Renal cortex interstitium (tissue), 11 donors: Measurements from ENCODE around the gene P2RY2. TPM values are rescaled to one million over a fixed set of nuclear protein-coding genes. Genes with fewer than 3 reads are reported as not detected.
"Not testable (repeated sequence)": the region's sequence is repeated elsewhere in the genome, so short reads cannot be mapped to it uniquely, and the experiment has no call there.

ENCODE experiments used
- DNase-seq, 11 donors: peaks; one replicate each; pipeline ENCODE4 v3.0.0-alpha.2; 2013; ENCODE audit warnings: low read depth in 9 of 11, low spot score in 4 of 11; ENCODE audit errors: extremely low read depth in 1 of 11
- polyA plus RNA-seq, 3 donors: library from polyadenylated mRNA; unstranded; fragments of 120-200 nt; gene quantifications; one replicate each; pipeline ENCODE4 v1.2.1, GENCODE V29; 2013; ENCODE audit not compliant: insufficient read length in 3 of 3

P2RY2 gene
- polyA plus RNA-seq, 3 donors: 0.50 to 1.1 (median 0.55) TPM

- no peak for DNase-seq
Measured at GRCh38 chr11:73221451-73221850, 3.4 kb downstream of the P2RY2 start.

DNA sequence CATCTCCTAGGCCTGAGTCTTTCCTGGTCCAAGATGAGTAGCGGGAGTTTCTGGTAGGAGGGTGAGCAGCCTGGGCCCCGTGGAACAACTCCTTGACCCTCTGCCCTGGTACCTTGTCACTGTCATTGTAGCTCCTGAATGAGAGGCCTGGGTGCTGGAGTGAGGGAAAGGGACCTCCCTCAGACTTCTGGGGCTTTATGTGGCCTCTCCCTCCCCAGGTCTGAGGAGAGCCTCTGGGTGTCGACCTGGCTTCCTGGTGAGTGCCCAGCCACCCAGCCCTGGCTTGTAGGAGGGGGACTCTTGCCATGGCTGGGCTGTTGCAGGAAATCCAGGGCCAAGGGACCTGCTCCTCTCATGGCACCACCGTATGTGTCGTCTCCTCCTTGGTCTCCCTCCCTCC, 3.9 kb downstream of the P2RY2 start:
- DNase-seq: no peak

- DNase-seq: no peak
Measured at GRCh38 chr11:73223998-73224730, 6.1 kb downstream of the P2RY2 start.

- no peak for DNase-seq
Measured at GRCh38 chr11:73225001-73225686, 7.1 kb downstream of the P2RY2 start.

DNA sequence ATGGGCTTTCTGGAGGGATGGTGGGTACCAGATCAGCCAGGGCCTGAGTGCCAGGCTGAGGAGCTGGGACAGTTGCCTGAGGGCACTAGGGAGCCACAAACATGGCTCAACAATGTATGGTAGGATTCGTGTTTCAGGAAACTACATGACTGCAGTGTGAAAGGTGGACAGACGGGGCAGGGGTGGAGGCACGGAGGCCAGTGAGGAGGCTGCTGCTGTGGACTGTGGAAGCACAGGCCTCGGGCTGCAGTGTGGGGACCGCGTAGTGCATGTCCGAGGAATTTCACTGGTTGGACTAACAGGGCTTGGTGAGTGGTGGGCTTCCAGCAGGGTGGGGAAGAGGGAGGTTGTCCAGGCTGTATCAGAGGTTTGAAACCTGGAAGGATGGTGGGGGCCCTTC, 7.8 kb downstream of the P2RY2 start:
- DNase-seq: no peak

- no peak for DNase-seq
Measured at GRCh38 chr11:73226297-73227006, 8.4 kb downstream of the P2RY2 start.

DNA sequence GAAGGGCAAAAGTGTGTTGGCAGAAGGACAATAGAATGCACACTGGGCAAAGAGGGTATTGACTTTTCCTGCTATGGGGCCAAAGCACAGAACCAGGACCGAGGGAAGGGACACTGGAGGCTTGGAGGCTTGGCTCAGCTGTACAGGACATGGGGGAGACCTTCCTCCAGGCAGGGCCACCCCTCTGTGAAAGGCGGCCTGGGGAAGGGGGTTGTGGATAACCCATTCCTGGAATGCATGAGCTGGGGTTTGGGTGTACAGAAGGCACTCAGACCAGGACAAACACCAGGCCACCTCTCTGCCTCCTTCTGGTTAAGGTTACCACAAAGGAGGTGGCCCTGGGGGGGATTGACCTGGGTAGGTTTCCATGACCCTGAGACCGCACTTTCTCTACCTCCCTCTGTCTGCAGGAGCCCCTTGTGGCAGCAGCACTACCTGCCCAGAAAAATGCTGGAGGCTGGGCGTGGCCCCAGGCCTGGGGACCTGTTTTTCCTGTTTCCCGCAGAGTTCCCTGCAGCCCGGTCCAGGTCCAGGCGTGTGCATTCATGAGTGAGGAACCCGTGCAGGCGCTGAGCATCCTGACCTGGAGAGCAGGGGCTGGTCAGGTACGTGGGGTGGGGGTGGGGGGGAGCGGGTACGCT, 9.6 kb downstream of the P2RY2 start:
- peak in 7 of 11 donors; percentile 36 to 65 (median 49) for DNase-seq

GRCh38 chr11:73228268-73229134, 10.4 kb downstream of the P2RY2 start:
- DNase-seq: no peak

GRCh38 chr11:73229321-73229895, 11.3 kb downstream of the P2RY2 start:
- DNase-seq: no peak

GRCh38 chr11:73229896-73230875, 12.1 kb downstream of the P2RY2 start:
- DNase-seq: no peak

DNA sequence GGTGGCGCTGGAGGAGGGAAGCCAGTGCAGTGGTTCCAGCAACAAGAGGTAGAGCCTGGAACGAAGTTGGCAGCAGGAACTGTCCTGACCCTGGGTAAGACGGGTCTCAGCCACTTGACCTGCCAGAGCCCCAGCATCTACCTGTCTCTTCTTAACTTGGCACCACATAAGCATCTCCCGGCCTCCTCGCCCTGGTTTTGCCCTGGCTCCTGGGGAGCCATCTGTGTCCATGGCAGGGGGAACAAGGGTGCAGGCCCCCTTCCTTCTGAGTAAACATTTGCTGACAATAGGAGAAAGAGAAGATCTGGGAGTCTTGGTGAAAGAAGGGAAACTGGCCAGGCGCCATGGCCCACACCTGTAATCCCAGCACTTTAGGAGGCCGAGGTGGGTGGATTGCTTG, 12.8 kb downstream of the P2RY2 start:
- DNase-seq: no peak

GRCh38 chr11:73232487-73232886, 14.4 kb downstream of the P2RY2 start:
- not testable (repeated sequence) for DNase-seq

DNA sequence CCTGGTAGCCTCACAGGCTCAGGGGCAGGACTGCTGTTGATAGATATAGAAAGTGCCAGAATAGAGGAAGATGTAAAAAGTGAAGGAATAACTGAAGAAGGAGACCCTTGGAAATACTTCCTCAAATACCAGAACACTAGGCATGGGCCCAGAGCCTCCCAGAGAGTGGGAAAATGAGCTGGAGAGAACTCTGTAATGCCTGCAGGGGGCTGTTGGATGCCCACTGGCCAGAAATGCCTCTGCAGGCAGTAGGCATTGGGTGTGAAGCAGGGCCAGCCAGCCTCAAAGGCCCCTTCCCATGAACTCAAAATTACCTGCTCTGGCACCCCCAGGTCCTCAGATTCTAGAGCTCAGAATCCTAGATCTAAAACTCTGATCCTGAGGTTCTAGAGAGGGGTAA, 15.1 kb downstream of the P2RY2 start:
- no peak for DNase-seq

DNA sequence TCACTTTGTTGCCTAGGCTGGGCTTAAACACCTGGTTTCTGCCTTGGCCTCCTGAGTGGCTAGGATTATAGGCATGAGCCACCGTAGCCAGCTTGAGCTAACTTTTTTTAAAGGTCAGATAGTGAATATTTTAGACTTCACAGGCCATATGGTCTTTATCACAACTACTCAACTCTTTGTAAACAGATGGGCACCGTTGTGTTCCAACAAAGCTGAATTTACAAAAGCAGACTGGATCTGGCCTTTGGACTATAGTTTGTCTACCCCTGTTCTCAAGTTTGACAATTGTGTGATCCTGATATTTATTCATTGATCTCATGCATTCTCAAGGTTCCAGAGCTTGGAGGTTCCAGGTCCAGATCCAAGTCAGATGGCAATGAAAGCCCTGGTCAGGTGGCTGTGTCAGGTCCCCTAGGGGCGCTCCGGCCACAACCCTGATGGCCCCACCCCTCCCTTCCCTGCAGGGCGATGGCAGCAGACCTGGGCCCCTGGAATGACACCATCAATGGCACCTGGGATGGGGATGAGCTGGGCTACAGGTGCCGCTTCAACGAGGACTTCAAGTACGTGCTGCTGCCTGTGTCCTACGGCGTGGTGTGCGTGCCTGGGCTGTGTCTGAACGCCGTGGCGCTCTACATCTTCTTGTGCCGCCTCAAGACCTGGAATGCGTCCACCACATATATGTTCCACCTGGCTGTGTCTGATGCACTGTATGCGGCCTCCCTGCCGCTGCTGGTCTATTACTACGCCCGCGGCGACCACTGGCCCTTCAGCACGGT, 15.8 kb downstream of the P2RY2 start:
- DNase-seq: no peak

DNA sequence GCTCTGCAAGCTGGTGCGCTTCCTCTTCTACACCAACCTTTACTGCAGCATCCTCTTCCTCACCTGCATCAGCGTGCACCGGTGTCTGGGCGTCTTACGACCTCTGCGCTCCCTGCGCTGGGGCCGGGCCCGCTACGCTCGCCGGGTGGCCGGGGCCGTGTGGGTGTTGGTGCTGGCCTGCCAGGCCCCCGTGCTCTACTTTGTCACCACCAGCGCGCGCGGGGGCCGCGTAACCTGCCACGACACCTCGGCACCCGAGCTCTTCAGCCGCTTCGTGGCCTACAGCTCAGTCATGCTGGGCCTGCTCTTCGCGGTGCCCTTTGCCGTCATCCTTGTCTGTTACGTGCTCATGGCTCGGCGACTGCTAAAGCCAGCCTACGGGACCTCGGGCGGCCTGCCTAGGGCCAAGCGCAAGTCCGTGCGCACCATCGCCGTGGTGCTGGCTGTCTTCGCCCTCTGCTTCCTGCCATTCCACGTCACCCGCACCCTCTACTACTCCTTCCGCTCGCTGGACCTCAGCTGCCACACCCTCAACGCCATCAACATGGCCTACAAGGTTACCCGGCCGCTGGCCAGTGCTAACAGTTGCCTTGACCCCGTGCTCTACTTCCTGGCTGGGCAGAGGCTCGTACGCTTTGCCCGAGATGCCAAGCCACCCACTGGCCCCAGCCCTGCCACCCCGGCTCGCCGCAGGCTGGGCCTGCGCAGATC, 16.5 kb downstream of the P2RY2 start:
- DNase-seq: no peak

DNA sequence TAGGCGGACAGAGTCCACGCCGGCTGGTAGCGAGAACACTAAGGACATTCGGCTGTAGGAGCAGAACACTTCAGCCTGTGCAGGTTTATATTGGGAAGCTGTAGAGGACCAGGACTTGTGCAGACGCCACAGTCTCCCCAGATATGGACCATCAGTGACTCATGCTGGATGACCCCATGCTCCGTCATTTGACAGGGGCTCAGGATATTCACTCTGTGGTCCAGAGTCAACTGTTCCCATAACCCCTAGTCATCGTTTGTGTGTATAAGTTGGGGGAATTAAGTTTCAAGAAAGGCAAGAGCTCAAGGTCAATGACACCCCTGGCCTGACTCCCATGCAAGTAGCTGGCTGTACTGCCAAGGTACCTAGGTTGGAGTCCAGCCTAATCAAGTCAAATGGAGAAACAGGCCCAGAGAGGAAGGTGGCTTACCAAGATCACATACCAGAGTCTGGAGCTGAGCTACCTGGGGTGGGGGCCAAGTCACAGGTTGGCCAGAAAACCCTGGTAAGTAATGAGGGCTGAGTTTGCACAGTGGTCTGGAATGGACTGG, 17.2 kb downstream of the P2RY2 start:
- DNase-seq: no peak
